ENCODE results near the gene PPP1R14C.

Gene PPP1R14C

DNA sequence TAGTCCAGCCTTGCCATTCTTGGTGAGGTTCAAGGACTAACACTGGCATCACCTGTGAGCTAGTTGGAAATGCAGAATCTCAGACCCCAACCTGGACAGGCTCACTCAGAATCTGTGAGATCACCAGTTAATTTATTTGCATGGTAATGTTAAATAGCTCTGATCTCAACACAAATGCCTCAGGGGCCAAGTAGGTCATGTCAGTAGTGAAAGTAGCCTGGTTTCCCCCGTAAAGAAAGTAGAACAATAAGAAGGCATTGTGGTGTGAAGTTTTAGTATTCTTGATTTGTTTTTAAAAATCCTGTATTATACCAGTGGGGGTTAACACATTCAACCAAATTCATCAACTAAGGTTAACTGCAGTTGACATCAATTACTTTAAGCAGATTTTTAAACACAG, 105.5 kb downstream of the PPP1R14C start:
- H3K4me3 ChIP-seq (ENCODE audit: control insufficient read depth, low read depth, low read length) = no peak overlapping the region
- no peak for DNase-seq (ENCODE audit: low read depth)
- TF ChIP-seq, protein P1, sequence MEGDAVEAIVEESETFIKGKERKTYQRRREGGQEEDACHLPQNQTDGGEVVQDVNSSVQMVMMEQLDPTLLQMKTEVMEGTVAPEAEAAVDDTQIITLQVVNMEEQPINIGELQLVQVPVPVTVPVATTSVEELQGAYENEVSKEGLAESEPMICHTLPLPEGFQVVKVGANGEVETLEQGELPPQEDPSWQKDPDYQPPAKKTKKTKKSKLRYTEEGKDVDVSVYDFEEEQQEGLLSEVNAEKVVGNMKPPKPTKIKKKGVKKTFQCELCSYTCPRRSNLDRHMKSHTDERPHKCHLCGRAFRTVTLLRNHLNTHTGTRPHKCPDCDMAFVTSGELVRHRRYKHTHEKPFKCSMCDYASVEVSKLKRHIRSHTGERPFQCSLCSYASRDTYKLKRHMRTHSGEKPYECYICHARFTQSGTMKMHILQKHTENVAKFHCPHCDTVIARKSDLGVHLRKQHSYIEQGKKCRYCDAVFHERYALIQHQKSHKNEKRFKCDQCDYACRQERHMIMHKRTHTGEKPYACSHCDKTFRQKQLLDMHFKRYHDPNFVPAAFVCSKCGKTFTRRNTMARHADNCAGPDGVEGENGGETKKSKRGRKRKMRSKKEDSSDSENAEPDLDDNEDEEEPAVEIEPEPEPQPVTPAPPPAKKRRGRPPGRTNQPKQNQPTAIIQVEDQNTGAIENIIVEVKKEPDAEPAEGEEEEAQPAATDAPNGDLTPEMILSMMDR (IDR thresholded peaks at IDR 0.05; ENCODE audit: control insufficient read depth, insufficient read depth, low read depth, low read length, missing control alignments) = no peak

DNA sequence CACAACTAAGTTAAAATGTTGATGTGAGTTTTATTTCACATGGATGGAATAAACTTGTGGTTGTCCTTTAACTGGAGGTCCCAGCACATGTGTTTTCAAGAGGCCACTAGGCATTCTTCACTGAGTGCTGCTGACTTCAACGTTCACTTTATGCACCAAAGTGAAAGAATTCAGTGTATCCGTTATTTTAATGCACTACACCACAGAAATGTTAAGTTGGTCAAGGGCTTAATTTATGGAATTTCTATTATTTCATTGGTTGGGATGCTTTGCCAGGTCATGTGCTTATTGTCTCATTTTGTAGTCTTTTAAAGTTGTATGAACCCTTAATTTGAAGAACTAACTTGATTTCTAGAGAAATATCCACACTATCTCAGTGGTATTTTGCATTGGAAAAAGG, 106.4 kb downstream of the PPP1R14C start:
- DNase-seq (ENCODE audit: low read depth) = no peak
- TF ChIP-seq, protein P1 (IDR thresholded peaks at IDR 0.05; ENCODE audit: control insufficient read depth, insufficient read depth, low read depth, low read length, missing control alignments) = no peak
- no peak overlapping the region for H3K4me3 ChIP-seq (ENCODE audit: control insufficient read depth, low read depth, low read length)

DNA sequence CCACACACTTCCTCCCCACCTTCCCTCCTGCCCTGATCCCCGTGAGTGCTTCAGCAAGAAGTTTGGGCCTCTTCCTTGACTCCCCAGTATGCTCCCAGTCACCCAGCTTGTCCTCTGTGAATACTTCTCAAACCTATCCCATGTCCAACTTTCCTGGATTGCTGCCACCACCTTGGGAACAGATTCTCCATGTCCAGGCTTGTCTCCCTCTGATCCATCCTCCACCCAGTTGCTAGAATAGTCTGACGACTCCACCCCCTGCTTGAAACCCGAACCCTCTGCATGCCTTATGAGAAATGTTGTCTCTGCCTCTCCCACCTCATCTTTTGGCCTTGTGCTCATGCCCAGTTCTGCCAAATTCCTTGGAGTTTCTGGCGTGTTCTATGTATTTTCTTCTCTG, 108.0 kb downstream of the PPP1R14C start:
- H3K4me3 ChIP-seq (ENCODE audit: control insufficient read depth, low read depth, low read length) = no peak overlapping the region
- no peak for DNase-seq (ENCODE audit: low read depth)
- TF ChIP-seq, protein P1 (IDR thresholded peaks at IDR 0.05; ENCODE audit: control insufficient read depth, insufficient read depth, low read depth, low read length, missing control alignments) = no peak

DNA sequence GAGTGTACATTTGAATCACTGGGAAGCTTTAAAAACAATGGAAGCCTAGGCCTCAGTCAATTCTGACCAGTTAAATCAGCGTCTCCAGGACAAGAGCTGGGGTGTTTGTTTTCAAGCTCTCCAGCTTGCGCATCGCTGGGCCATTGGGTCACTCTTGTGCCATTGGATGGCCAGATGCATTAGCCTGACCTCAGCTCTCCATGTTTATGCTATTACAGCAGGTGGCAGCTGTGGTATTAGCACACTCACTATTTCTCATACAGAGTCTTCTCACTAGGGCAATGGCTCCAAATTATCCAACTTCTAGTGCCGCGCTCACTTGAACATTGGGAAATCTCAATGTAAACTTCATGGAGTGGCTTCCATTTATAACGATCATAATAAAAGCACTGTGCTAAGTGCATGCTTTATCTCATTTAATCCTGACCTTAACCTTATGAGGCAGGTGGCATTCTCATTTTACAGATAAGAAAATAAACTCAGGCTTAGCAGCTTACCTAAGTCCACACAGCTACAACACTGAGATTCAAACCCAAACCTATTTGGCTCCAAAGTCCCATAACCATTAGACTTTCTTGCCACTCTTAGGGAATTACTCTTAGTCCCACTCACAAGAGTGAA, 108.8 kb downstream of the PPP1R14C start:
- no peak overlapping the region for H3K4me3 ChIP-seq (ENCODE audit: control insufficient read depth, low read depth, low read length)
- TF ChIP-seq, protein P1 (IDR thresholded peaks at IDR 0.05; ENCODE audit: control insufficient read depth, insufficient read depth, low read depth, low read length, missing control alignments) = no peak
- DNase-seq (ENCODE audit: low read depth) = no peak

DNA sequence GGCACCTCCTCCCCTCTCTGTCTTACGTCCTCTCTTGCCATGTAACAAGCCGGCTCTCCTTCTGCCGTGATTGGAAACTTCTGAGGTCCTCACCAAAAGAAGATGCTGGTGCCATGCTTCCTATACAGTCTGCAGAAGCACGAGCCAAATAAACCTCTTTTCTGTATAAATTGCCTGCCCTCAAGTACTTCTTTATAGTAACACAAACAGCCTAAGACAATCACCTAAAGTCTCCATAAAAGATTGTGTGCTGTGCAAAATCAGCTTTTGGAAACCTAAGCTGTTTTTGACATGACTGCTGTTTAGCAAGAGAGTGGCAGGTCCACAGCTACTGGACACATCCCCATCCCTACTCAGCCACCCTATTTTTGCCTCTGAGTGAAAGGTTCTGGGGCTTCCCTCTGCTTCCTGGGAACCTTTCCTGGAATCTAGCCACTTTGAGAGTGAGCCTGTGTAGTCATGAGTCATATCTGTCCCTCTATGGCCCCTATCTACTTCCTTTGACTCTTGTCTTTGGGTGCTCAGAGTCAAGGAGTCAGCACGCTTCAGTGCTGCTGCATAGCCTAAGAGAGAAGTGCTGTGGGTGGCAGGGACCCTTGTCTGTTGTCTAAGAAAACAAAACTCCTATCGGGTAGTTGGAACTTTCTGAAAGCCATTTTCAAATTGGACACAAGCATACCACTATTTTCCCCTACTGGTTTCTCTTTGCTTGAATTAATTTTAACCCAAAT, 110.0 kb downstream of the PPP1R14C start:
- DNase-seq (ENCODE audit: low read depth) = no peak
- TF ChIP-seq, protein P1 (IDR thresholded peaks at IDR 0.05; ENCODE audit: control insufficient read depth, insufficient read depth, low read depth, low read length, missing control alignments) = no peak
- H3K4me3 ChIP-seq (ENCODE audit: control insufficient read depth, low read depth, low read length) = no peak overlapping the region

DNA sequence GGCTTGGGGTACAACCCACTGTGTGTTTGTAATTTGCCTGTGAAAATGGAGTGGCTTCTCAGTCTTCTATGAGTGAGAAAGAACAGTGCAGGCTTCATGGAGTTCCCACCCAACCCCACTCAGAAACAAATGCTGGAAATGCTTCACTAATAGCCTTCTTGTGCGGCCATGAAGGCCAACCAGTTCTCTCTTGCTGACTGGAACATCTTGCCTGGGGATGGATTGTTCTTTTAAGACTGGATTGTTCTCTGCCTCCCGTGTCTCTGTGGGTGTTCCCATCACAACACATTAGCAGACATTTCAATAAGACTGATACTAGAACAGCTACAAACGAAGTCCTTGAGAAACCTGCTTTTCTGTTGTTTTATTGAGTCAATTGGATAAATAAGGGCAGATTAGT, 110.6 kb downstream of the PPP1R14C start:
- TF ChIP-seq, protein P1 (IDR thresholded peaks at IDR 0.05; ENCODE audit: control insufficient read depth, insufficient read depth, low read depth, low read length, missing control alignments) = no peak
- H3K4me3 ChIP-seq (ENCODE audit: control insufficient read depth, low read depth, low read length) = no peak overlapping the region
- DNase-seq (ENCODE audit: low read depth) = no peak
